Brain microvascular endothelial cell (primary cell): ENCODE data around the gene CARMIL1.

ENCODE experiments used
- DNase-seq: peaks from one replicate; pipeline ENCODE4 v3.0.0-alpha.2; 2020
- H3K27ac ChIP-seq: fragments of 250-450 bp; sonication (Bioruptor Pico); 2 replicates; pipeline ENCODE4 v1.5.1; 2020; ENCODE audit warnings: mild to moderate bottlenecking, moderate library complexity
- H3K27me3 ChIP-seq: fragments of 250-450 bp; sonication (Bioruptor Pico); replicated peaks from 2 replicates; pipeline ENCODE4 v1.5.1; 2020; ENCODE audit warnings: mild to moderate bottlenecking
- H3K36me3 ChIP-seq: fragments of 250-450 bp; sonication (Bioruptor Pico); replicated peaks from 2 replicates; pipeline ENCODE4 v1.5.1; 2020; ENCODE audit warnings: mild to moderate bottlenecking
- H3K4me3 ChIP-seq: 2 replicates; pipeline ENCODE4 v1.5.1; 2011; ENCODE audit warnings: low read depth, mild to moderate bottlenecking, control low read depth, low read length, moderate library complexity
- CTCF ChIP-seq: IDR thresholded peaks from 2 replicates; pipeline ENCODE4 v1.5.1; 2011; ENCODE audit warnings: low read depth, mild to moderate bottlenecking, moderate library complexity, low read length, control low read depth, inconsistent platforms; ENCODE audit errors: missing control alignments
- in situ Hi-C: cut with HindIII; loops from 2 replicates; pipeline ENCODE4 v1.10.0; 2017; ENCODE audit warnings: low sequenced_read_pairs, low pct_ligation_motif_present

The CARMIL1 gene

GRCh38 chr6:25341203-25341552 lies 62.0 kb downstream of the CARMIL1 start:
- no peaks in the 10 kb centered on the region for H3K36me3 ChIP-seq
- H3K4me3 ChIP-seq = no peak overlapping the region
- DNase-seq = no peak
- in situ Hi-C loops = no loop called here
- no peak overlapping the region for H3K27ac ChIP-seq
- H3K27me3 ChIP-seq = no peaks in the 10 kb centered on the region
- TF ChIP-seq CTCF = no peak

GRCh38 chr6:25341923-25342619 lies 62.9 kb downstream of the CARMIL1 start:
- no peak overlapping the region for H3K27ac ChIP-seq
- in situ Hi-C loops = no loop called here
- TF ChIP-seq CTCF = no peak

GRCh38 chr6:25342802-25343201 lies 63.6 kb downstream of the CARMIL1 start:
- H3K36me3 ChIP-seq = no peaks in the 10 kb centered on the region
- no peak for TF ChIP-seq CTCF
- in situ Hi-C loops = no loop called here
- no peaks in the 10 kb centered on the region for H3K27me3 ChIP-seq
- H3K4me3 ChIP-seq = no peak overlapping the region
- DNase-seq = peak; percentile 9
- no peak overlapping the region for H3K27ac ChIP-seq

More at GRCh38 chr6:25341923-25342619, 62.9 kb downstream of the CARMIL1 start:
- Histone ChIP-seq H3K36me3 (no peaks in the 10 kb centered on the region), H3K27me3 (no peaks in the 10 kb centered on the region), H3K4me3 (no peak overlapping the region)
- no peak for DNase-seq

- Histone ChIP-seq H3K36me3 (no peaks in the 10 kb centered on the region), H3K4me3 (no peak overlapping the region), H3K27ac (no peak overlapping the region), H3K27me3 (no peaks in the 10 kb centered on the region)
- DNase-seq = no peak
- no peak for TF ChIP-seq CTCF
- in situ Hi-C loops = no loop called here
These were observed 64.8 kb downstream of the CARMIL1 start for GRCh38 chr6:25343984-25344383.

- H3K27ac ChIP-seq = no peak overlapping the region
- in situ Hi-C loops = no loop called here
- no peaks in the 10 kb centered on the region for H3K27me3 ChIP-seq
- no peak for DNase-seq
- H3K36me3 ChIP-seq = no peaks in the 10 kb centered on the region
- H3K4me3 ChIP-seq = no peak overlapping the region
- TF ChIP-seq CTCF = no peak
These were observed 65.7 kb downstream of the CARMIL1 start for GRCh38 chr6:25344827-25345226.

GRCh38 chr6:25346064-25346463 lies 66.9 kb downstream of the CARMIL1 start:
- no peak for TF ChIP-seq CTCF
- no peak overlapping the region for H3K4me3 ChIP-seq
- no peaks in the 10 kb centered on the region for H3K27me3 ChIP-seq
- no peak overlapping the region for H3K27ac ChIP-seq
- in situ Hi-C loops = no loop called here
- no peak for DNase-seq
- H3K36me3 ChIP-seq = no peaks in the 10 kb centered on the region
